ENCODE measurements around the gene PPA1.
"Not testable (repeated sequence)": the region's sequence is repeated elsewhere in the genome, so short reads cannot be mapped to it uniquely, and the experiment has no call there.

PPA1 gene

GRCh38 chr10:70193391-70193844, 39.8 kb downstream of the PPA1 start:
- no peak overlapping the region for H3K9ac ChIP-seq (ENCODE audit: low read length)
- H3K4me1 ChIP-seq (ENCODE audit: control insufficient read depth, low read depth, low read length), result no peaks in the 10 kb centered on the region
- no peaks in the 10 kb centered on the region for H3K9me3 ChIP-seq (ENCODE audit: control insufficient read depth, low read depth, low read length)
- peaks cover 1% of the 10 kb centered on the region for H3K36me3 ChIP-seq (ENCODE audit: control insufficient read depth, low read depth, low read length)
- no peak overlapping the region for H3K27ac ChIP-seq (ENCODE audit: low read length)
- no peak overlapping the region for H3K4me3 ChIP-seq (ENCODE audit: low read length)
- no peaks in the 10 kb centered on the region for H3K27me3 ChIP-seq (ENCODE audit: control insufficient read depth, insufficient read depth, low read length)

DNA sequence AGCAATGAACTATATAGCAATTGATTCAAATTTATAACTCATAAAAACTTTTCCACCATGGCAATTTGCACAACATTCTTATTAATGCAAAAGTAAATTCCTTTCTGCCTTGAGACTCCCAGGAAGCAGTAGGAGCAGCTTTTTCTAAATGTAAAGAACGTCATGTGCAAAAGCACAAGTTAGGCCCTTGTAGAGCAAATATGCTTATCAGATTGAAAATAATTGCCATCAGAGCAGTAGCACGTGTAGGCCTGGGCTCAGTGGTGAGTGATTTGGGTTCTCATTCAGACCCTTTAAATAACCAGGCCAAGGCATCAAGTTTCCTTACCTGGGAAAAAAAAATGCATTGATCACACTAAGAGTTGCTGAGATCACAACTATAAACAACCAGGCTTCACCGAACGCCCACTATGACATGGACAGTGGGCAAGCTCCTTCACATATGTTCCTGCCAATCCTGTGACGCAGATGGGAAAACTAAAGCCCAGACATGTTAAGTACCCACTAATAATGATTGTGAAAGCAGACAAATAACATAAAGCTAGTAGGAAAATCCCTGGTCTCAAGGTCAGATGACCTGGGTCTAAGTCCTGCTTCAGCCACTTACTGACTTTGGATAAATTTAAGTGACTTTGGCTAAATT, 40.8 kb downstream of the PPA1 start:
- no peak overlapping the region for H3K9ac ChIP-seq (ENCODE audit: low read length)

DNA sequence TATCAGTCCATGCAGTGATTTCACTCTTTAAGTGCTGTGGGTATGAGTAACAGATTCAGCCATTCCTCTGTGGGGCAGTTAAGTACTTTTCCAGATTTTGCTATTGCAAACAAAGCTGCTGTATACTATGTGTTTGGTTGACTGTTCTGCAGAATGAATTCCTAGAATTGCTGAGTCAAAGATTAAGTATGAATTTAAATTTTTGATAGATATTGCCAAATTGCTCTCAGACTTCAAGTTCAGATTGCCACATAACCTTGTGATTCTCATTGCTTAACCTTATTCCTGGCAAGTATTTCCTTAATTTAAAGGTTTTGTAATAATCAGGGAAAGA, 41.3 kb downstream of the PPA1 start:
- H3K9me3 ChIP-seq (ENCODE audit: control insufficient read depth, low read depth, low read length), result no peaks in the 10 kb centered on the region
- H3K27me3 ChIP-seq (ENCODE audit: control insufficient read depth, insufficient read depth, low read length), result no peaks in the 10 kb centered on the region
- H3K4me1 ChIP-seq (ENCODE audit: control insufficient read depth, low read depth, low read length), result no peaks in the 10 kb centered on the region
- no peak overlapping the region for H3K4me3 ChIP-seq (ENCODE audit: low read length)
- H3K9ac ChIP-seq (ENCODE audit: low read length), result no peak overlapping the region
- H3K36me3 ChIP-seq (ENCODE audit: control insufficient read depth, low read depth, low read length), result no peaks in the 10 kb centered on the region
- H3K27ac ChIP-seq (ENCODE audit: low read length), result no peak overlapping the region

More for the DNA sequence above, 40.8 kb downstream of the PPA1 start:
- Histone ChIP-seq H3K27ac (ENCODE audit: low read length) (no peak overlapping the region), H3K9me3 (ENCODE audit: control insufficient read depth, low read depth, low read length) (no peaks in the 10 kb centered on the region), H3K36me3 (ENCODE audit: control insufficient read depth, low read depth, low read length) (no peaks in the 10 kb centered on the region), H3K4me1 (ENCODE audit: control insufficient read depth, low read depth, low read length) (no peaks in the 10 kb centered on the region), H3K27me3 (ENCODE audit: control insufficient read depth, insufficient read depth, low read length) (no peaks in the 10 kb centered on the region), H3K4me3 (ENCODE audit: low read length) (no peak overlapping the region)

GRCh38 chr10:70191161-70191971, 41.9 kb downstream of the PPA1 start:
- Histone ChIP-seq H3K27ac (ENCODE audit: low read length) (no peak overlapping the region), H3K4me1 (ENCODE audit: control insufficient read depth, low read depth, low read length) (no peaks in the 10 kb centered on the region), H3K9ac (ENCODE audit: low read length) (no peak overlapping the region)

GRCh38 chr10:70190581-70190980, 42.6 kb downstream of the PPA1 start:
- H3K4me3 ChIP-seq (ENCODE audit: low read length), result no peak overlapping the region
- H3K27me3 ChIP-seq (ENCODE audit: control insufficient read depth, insufficient read depth, low read length), result no peaks in the 10 kb centered on the region
- no peaks in the 10 kb centered on the region for H3K4me1 ChIP-seq (ENCODE audit: control insufficient read depth, low read depth, low read length)
- H3K9me3 ChIP-seq (ENCODE audit: control insufficient read depth, low read depth, low read length), result no peaks in the 10 kb centered on the region
- no peak overlapping the region for H3K9ac ChIP-seq (ENCODE audit: low read length)
- no peak overlapping the region for H3K27ac ChIP-seq (ENCODE audit: low read length)
- no peaks in the 10 kb centered on the region for H3K36me3 ChIP-seq (ENCODE audit: control insufficient read depth, low read depth, low read length)

More at GRCh38 chr10:70191161-70191971, 41.9 kb downstream of the PPA1 start:
- no peaks in the 10 kb centered on the region for H3K36me3 ChIP-seq (ENCODE audit: control insufficient read depth, low read depth, low read length)
- H3K9me3 ChIP-seq (ENCODE audit: control insufficient read depth, low read depth, low read length), result no peaks in the 10 kb centered on the region
- no peaks in the 10 kb centered on the region for H3K27me3 ChIP-seq (ENCODE audit: control insufficient read depth, insufficient read depth, low read length)
- no peak overlapping the region for H3K4me3 ChIP-seq (ENCODE audit: low read length)

DNA sequence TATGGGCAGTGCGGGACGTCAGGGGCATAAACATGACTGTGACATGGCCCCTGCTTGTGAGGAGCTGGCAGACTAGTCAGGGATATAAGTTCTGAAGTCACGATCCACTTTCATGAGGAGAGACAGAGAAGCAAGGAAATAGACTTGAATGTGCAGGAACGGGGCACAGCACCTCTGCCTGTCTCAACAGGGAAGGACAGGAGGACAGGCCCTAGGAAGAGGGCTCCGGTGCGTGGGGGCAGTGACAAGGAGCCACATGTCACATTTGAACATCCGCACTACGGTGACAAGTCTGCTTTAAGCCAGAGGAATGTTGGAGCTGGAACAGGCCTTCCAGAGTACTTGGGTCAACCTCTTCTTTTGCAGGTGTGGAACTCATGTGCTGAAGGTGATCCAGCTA, 43.1 kb downstream of the PPA1 start:
- H3K9ac ChIP-seq (ENCODE audit: low read length), result no peak overlapping the region
- no peaks in the 10 kb centered on the region for H3K36me3 ChIP-seq (ENCODE audit: control insufficient read depth, low read depth, low read length)
- no peak overlapping the region for H3K27ac ChIP-seq (ENCODE audit: low read length)
- H3K4me3 ChIP-seq (ENCODE audit: low read length), result no peak overlapping the region
- no peaks in the 10 kb centered on the region for H3K27me3 ChIP-seq (ENCODE audit: control insufficient read depth, insufficient read depth, low read length)
- H3K9me3 ChIP-seq (ENCODE audit: control insufficient read depth, low read depth, low read length), result no peaks in the 10 kb centered on the region
- H3K4me1 ChIP-seq (ENCODE audit: control insufficient read depth, low read depth, low read length), result no peaks in the 10 kb centered on the region

- H3K27ac ChIP-seq (ENCODE audit: low read length), result no peak overlapping the region
- H3K9me3 ChIP-seq (ENCODE audit: control insufficient read depth, low read depth, low read length), result no peaks in the 10 kb centered on the region
- H3K27me3 ChIP-seq (ENCODE audit: control insufficient read depth, insufficient read depth, low read length), result no peaks in the 10 kb centered on the region
- H3K36me3 ChIP-seq (ENCODE audit: control insufficient read depth, low read depth, low read length), result no peaks in the 10 kb centered on the region
- H3K4me3 ChIP-seq (ENCODE audit: low read length), result no peak overlapping the region
- H3K4me1 ChIP-seq (ENCODE audit: control insufficient read depth, low read depth, low read length), result no peaks in the 10 kb centered on the region
- no peak overlapping the region for H3K9ac ChIP-seq (ENCODE audit: low read length)
Measured at GRCh38 chr10:70188768-70189167, 44.5 kb downstream of the PPA1 start.

GRCh38 chr10:70186571-70186970, 46.7 kb downstream of the PPA1 start:
- Histone ChIP-seq H3K4me1 (ENCODE audit: control insufficient read depth, low read depth, low read length) (no peaks in the 10 kb centered on the region), H3K27ac (ENCODE audit: low read length) (no peak overlapping the region), H3K4me3 (ENCODE audit: low read length) (no peak overlapping the region), H3K36me3 (ENCODE audit: control insufficient read depth, low read depth, low read length) (no peaks in the 10 kb centered on the region), H3K27me3 (ENCODE audit: control insufficient read depth, insufficient read depth, low read length) (no peaks in the 10 kb centered on the region), H3K9me3 (ENCODE audit: control insufficient read depth, low read depth, low read length) (no peaks in the 10 kb centered on the region), H3K9ac (ENCODE audit: low read length) (no peak overlapping the region)

GRCh38 chr10:70186090-70186489, 47.1 kb downstream of the PPA1 start:
- Histone ChIP-seq H3K4me1 (ENCODE audit: control insufficient read depth, low read depth, low read length) (no peaks in the 10 kb centered on the region), H3K9me3 (ENCODE audit: control insufficient read depth, low read depth, low read length) (no peaks in the 10 kb centered on the region), H3K36me3 (ENCODE audit: control insufficient read depth, low read depth, low read length) (no peaks in the 10 kb centered on the region), H3K27me3 (ENCODE audit: control insufficient read depth, insufficient read depth, low read length) (no peaks in the 10 kb centered on the region), H3K4me3 (ENCODE audit: low read length) (no peak overlapping the region), H3K27ac (ENCODE audit: low read length) (no peak overlapping the region), H3K9ac (ENCODE audit: low read length) (no peak overlapping the region)

GRCh38 chr10:70183304-70183703, 49.9 kb downstream of the PPA1 start:
- H3K9ac ChIP-seq (ENCODE audit: low read length), result no peak overlapping the region
- no peaks in the 10 kb centered on the region for H3K36me3 ChIP-seq (ENCODE audit: control insufficient read depth, low read depth, low read length)
- no peak overlapping the region for H3K4me3 ChIP-seq (ENCODE audit: low read length)
- H3K4me1 ChIP-seq (ENCODE audit: control insufficient read depth, low read depth, low read length), result no peaks in the 10 kb centered on the region
- H3K27ac ChIP-seq (ENCODE audit: low read length), result no peak overlapping the region
- no peaks in the 10 kb centered on the region for H3K9me3 ChIP-seq (ENCODE audit: control insufficient read depth, low read depth, low read length)
- H3K27me3 ChIP-seq (ENCODE audit: control insufficient read depth, insufficient read depth, low read length), result no peaks in the 10 kb centered on the region

DNA sequence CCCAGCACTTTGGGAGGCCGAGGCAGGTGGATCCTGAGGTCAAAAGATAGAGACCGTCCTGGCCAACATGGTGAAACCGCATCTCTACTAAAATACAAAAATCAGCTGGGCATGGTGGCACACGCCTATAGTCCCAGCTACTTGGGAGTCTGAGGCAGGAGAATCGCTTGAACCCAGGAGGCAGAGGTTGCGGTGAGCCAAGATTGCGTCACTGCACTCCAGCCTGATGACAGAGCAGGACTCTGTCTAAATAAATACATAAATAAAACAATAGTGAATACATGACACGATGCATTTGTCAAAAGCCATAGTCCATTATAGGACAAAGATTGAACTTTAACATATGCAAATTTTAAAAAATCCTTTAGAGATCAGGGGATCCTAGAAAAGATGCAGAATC, 54.0 kb downstream of the PPA1 start:
- H3K36me3 ChIP-seq (ENCODE audit: control insufficient read depth, low read depth, low read length); H3K27ac ChIP-seq (ENCODE audit: low read length); H3K4me1 ChIP-seq (ENCODE audit: control insufficient read depth, low read depth, low read length); H3K4me3 ChIP-seq (ENCODE audit: low read length); H3K9ac ChIP-seq (ENCODE audit: low read length); H3K9me3 ChIP-seq (ENCODE audit: control insufficient read depth, low read depth, low read length); H3K27me3 ChIP-seq (ENCODE audit: control insufficient read depth, insufficient read depth, low read length): not testable (repeated sequence)
